ENCODE measurements around the gene TOX2. TPM values are rescaled to one million over a fixed set of nuclear protein-coding genes. Genes with fewer than 3 reads are reported as not detected.

Gene TOX2
- total and polyA plus RNA-seq, 2 of the 8 experiments (the other 6 are each of a cell fraction or from before 2014, with no cell fraction given), result 1.8 to 3.4 TPM

- Histone ChIP-seq H3K56ac (replicated peaks; ENCODE audit: insufficient read length, low read depth, low read length) (no peak overlapping the region), H4K8ac (ENCODE audit: extremely low read depth, insufficient read depth, low read length) (no peak overlapping the region), H4K91ac (replicated peaks; ENCODE audit: insufficient read length, low read length) (no peak overlapping the region), H3K27me3 (replicated peaks in 1 of 4; ENCODE audit: control insufficient read depth in 3 of 4, extremely low read depth in 1 of 4, insufficient read depth in 3 of 4, low read length in 3 of 4) (peaks cover 0 to 3% (median 0%) of the 10 kb centered on the region in 4 experiments; a peak in 3 of 7 replicates), H4K20me1 (replicated peaks in 1 of 2; ENCODE audit: control insufficient read depth in 1 of 2, insufficient read depth in 2 of 2, low read length in 2 of 2) (no peaks in the 10 kb centered on the region), H3K79me2 (ENCODE audit: control insufficient read depth in 1 of 2, insufficient read depth in 2 of 2, low read length in 2 of 2) (no peaks in the 10 kb centered on the region), H3K9ac (replicated peaks in 1 of 4; ENCODE audit: extremely low read depth in 1 of 4, low read depth in 3 of 4, low read length in 3 of 4) (no peak overlapping the region), H3K23me2 (ENCODE audit: low read depth, low read length) (no peaks in the 10 kb centered on the region), H3K4ac (replicated peaks; ENCODE audit: insufficient read length, low read depth, low read length) (no peak overlapping the region), H3K18ac (ENCODE audit: extremely low read depth, low read length) (no peak overlapping the region), H2BK15ac (ENCODE audit: low read length) (no peak overlapping the region), H2BK20ac (ENCODE audit: low read length) (no peak overlapping the region), H2AFZ (ENCODE audit: low read length) (peak overlapping the region; percentile 43), H2AK5ac (ENCODE audit: low read depth, low read length) (no peak overlapping the region), H3K4me2 (ENCODE audit: insufficient read depth in 1 of 2, low read depth in 2 of 2, low read length in 2 of 2) (no peak overlapping the region), H2BK12ac (ENCODE audit: low read depth, low read length) (0 out of 2 replicates have a peak overlapping the region, but pooled peaks have one; percentile 4), H4K5ac (ENCODE audit: insufficient read length, low read depth, low read length) (no peak overlapping the region), H3K79me1 (ENCODE audit: low read depth, low read length) (no peaks in the 10 kb centered on the region), H3K14ac (ENCODE audit: insufficient read length) (no peak overlapping the region), H2BK120ac (replicated peaks; ENCODE audit: low read depth, low read length) (no peak overlapping the region), H3K9me3 (ENCODE audit: insufficient read depth in 2 of 2, low read depth in 1 of 2, low read length in 1 of 2) (peaks cover 7% of the 10 kb centered on the region in 2 experiments; a peak in 2 of 4 replicates), H3K4me3 (ENCODE audit: extremely low read depth in 1 of 4, insufficient read depth in 2 of 4, low read depth in 3 of 4, low read length in 4 of 4) (no peak overlapping the region), H3K27ac (ENCODE audit: low read depth, low read length) (no peak overlapping the region), H3K23ac (ENCODE audit: insufficient read length) (no peak overlapping the region), H3K36me3 (ENCODE audit: control insufficient read depth in 2 of 4, insufficient read depth in 4 of 4, low read length in 3 of 4) (no peaks in the 10 kb centered on the region), H2BK5ac (ENCODE audit: low read depth, low read length) (0 out of 2 replicates have a peak overlapping the region, but pooled peaks have one; percentile 19), H3K4me1 (replicated peaks in 1 of 4; ENCODE audit: control insufficient read depth in 3 of 4, insufficient read depth in 4 of 4, low read length in 3 of 4) (peaks cover 4 to 12% (median 7%) of the 10 kb centered on the region in 4 experiments; a peak in 5 of 7 replicates)
- DNase-seq (ENCODE audit: low read depth in 1 of 2, low spot score in 2 of 2) (no peak), FAIRE-seq (no peak)
- ChIA-PET POLR2A (ENCODE audit: partially characterized antibody) (no interaction called here), CTCF (ENCODE audit: partially characterized antibody) (no interaction called here)
- 65% methylated on average over 13 of the region's 14 CpGs; no CpG with 5 or more reads in 1 of the 2 experiments for WGBS, 2 experiments (ENCODE audit: extremely low coverage in 1 of 2, insufficient coverage in 1 of 2, insufficient read length in 1 of 2, insufficient replicate concordance in 2 of 2, low coverage in 1 of 2, low lambda C conversion rate in 2 of 2, missing lambda C conversion rate in 1 of 2)
- TF ChIP-seq TAF1 (IDR thresholded peaks at IDR 0.05; ENCODE audit: low read depth, low read length) (0 out of 2 replicates have a peak, but pooled peaks have one; percentile 18), TBP (IDR thresholded peaks at IDR 0.05; ENCODE audit: low read depth, low read length) (no peak), SIRT6 (IDR thresholded peaks at IDR 0.05; ENCODE audit: low read length) (no peak)
These were observed 10.5 kb upstream of the TOX2 start for GRCh38 chr20:43903953-43904826.

Measured in H1 (cell line).